ENCODE results near the gene HOXD11.

Gene HOXD11

DNA sequence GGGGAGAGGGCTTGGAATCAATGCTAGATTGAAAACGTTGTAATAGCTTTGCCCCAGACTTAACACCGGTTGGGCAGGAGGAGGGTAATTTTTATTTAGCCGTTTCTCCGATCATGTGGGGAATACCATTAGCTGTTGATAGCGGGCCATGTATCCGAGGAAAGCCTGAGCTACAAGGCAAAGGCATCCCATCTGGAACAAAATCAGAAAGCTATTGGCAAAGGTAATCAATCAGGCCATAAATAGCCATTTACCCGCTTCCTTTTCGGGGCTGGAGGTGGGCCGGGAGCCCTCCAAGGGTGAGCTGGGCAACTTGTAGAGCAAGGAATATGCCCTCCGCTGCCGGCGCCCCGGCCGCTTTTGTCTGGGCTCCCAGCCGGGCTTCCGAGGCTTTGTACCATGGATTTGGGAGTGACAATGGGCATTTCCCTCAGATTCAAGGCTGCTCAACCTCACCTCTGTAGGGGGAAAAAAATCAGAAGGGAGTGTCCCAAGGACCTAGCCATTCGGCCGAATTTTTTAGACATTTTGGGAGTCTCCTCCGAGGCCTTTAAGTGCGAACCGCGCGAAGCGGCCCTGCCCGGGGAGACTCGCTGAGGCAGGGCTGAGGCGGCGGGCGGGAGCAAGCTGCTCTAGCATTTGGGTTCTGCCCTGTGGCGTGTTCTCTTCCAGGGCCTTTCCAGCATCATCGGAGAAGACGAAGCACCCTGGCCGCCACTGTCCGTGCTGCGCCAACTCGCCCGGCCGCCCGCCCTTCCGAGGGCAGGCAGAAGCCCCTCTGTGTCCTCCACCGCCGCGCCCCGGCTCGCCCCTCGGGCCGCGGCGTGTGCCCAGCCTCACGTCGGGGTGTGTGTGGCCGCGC is 14.3 kb downstream of the HOXD11 start:
- Histone ChIP-seq H3K27me3 (peaks cover 5% of the 10 kb centered on the region; the same call in 1 of the 2 replicates), H3K4me1 (0 out of 2 replicates have a peak, but pooled peaks cover 3% of the 10 kb centered on the region), H3K4me3 (ENCODE audit: low read depth, low read length) (no peak overlapping the region), H3K9me3 (no peaks in the 10 kb centered on the region), H3K36me3 (no peaks in the 10 kb centered on the region)
- no peak for DNase-seq
- TF ChIP-seq, protein P1, sequence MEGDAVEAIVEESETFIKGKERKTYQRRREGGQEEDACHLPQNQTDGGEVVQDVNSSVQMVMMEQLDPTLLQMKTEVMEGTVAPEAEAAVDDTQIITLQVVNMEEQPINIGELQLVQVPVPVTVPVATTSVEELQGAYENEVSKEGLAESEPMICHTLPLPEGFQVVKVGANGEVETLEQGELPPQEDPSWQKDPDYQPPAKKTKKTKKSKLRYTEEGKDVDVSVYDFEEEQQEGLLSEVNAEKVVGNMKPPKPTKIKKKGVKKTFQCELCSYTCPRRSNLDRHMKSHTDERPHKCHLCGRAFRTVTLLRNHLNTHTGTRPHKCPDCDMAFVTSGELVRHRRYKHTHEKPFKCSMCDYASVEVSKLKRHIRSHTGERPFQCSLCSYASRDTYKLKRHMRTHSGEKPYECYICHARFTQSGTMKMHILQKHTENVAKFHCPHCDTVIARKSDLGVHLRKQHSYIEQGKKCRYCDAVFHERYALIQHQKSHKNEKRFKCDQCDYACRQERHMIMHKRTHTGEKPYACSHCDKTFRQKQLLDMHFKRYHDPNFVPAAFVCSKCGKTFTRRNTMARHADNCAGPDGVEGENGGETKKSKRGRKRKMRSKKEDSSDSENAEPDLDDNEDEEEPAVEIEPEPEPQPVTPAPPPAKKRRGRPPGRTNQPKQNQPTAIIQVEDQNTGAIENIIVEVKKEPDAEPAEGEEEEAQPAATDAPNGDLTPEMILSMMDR (IDR thresholded peaks at IDR 0.05; ENCODE audit: low read depth, low read length) = no peak

DNA sequence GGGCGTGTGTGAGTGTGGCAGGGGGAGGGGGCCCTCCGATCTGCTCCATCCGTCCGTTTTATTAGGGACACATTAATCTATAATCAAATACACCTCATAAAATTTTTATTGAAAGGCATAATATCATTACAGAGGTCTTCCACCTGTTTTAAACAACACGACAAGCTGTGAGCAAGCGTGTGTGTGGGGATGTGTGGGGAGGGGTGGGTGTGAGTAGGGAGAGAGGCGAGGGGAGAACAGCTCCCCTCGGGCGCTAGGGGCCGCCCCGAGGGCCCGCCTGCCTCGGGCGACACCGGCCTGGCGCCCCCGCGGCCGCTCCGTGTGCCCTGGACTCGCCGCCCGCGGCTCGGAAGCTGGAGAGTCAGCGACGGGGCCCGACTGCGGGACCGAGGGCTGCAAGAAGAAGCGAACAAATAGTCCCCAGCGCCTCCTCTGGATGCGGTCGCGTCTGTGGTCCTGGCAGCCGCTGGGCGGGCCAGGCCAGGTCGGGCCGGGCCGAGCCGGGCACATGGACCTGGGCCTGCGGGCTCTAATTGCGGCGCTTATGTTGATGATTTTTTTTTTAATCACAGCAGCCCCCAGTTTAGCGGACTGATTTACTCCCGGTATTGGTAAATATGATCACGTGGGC is 15.1 kb downstream of the HOXD11 start:
- no peaks in the 10 kb centered on the region for H3K36me3 ChIP-seq

DNA sequence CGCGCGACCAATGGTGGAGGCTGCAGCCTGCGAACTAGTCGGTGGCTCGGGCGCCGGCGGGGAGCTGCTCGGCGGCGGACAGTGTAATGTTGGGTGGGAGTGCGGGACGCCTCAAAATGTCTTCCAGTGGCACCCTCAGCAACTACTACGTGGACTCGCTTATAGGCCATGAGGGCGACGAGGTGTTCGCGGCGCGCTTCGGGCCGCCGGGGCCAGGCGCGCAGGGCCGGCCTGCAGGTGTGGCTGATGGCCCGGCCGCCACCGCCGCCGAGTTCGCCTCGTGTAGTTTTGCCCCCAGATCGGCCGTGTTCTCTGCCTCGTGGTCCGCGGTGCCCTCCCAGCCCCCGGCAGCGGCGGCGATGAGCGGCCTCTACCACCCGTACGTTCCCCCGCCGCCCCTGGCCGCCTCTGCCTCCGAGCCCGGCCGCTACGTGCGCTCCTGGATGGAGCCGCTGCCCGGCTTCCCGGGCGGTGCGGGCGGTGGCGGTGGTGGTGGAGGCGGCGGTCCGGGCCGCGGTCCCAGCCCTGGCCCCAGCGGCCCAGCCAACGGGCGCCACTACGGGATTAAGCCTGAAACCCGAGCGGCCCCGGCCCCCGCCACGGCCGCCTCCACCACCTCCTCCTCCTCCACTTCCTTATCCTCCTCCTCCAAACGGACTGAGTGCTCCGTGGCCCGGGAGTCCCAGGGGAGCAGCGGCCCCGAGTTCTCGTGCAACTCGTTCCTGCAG is 15.8 kb downstream of the HOXD11 start, which contains the start of gene HOXD9:
TSS of gene HOXD9 (plus strand) at position 37 of the 728 bp plus-strand sequence. CDS start at position 87, 50 bp downstream.
- H3K4me3 ChIP-seq (ENCODE audit: low read depth, low read length) = peak within 1 kb of the TSS; percentile 68
- H3K9me3 ChIP-seq = no peaks in the 10 kb centered on the region
- H3K36me3 ChIP-seq = no peaks in the 10 kb centered on the region
- no peaks in the 10 kb centered on the region for H3K27me3 ChIP-seq
- TF ChIP-seq, protein P1 (IDR thresholded peaks at IDR 0.05; ENCODE audit: low read depth, low read length) = no peak
- H3K4me1 ChIP-seq = no peaks in the 10 kb centered on the region
- peak; percentile 74 for DNase-seq

More for the DNA sequence above, 15.1 kb downstream of the HOXD11 start:
- TF ChIP-seq, protein P1 (IDR thresholded peaks at IDR 0.05; ENCODE audit: low read depth, low read length) = no peak
- peak; percentile 49 for DNase-seq
- Histone ChIP-seq H3K9me3 (no peaks in the 10 kb centered on the region), H3K4me3 (ENCODE audit: low read depth, low read length) (peak overlapping the region; percentile 68), H3K4me1 (no peaks in the 10 kb centered on the region), H3K27me3 (peaks cover 4% of the 10 kb centered on the region; the same call in 1 of the 2 replicates)

DNA sequence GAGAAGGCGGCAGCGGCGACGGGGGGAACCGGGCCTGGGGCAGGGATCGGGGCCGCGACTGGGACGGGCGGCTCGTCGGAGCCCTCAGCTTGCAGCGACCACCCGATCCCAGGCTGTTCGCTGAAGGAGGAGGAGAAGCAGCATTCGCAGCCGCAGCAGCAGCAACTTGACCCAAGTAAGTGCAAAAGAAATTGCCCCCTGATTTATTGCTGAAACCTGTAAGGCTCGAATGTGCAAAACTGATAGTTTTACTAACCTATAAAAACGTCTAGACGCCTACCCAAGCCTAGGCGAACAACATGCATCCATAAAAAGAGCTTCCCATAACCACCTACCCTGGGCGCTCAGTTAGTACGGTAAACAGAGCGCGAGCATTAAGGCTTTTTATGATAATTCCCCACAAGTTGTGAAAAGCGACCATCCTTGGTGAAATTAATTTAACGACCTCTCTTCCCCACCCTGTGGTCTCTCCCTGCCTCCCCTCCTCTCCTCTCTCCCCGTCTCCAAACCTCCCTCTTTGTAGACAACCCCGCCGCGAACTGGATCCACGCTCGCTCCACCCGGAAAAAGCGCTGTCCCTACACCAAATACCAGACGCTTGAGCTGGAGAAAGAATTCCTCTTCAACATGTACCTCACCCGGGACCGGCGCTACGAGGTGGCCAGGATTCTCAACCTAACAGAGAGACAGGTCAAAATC is 16.5 kb downstream of the HOXD11 start:
- Histone ChIP-seq H3K4me1 (no peaks in the 10 kb centered on the region), H3K4me3 (ENCODE audit: low read depth, low read length) (peak overlapping the region; percentile 68), H3K9me3 (no peaks in the 10 kb centered on the region), H3K36me3 (no peaks in the 10 kb centered on the region), H3K27me3 (no peaks in the 10 kb centered on the region)
- TF ChIP-seq, protein P1 (IDR thresholded peaks at IDR 0.05; ENCODE audit: low read depth, low read length) = no peak
- DNase-seq = no peak

DNA sequence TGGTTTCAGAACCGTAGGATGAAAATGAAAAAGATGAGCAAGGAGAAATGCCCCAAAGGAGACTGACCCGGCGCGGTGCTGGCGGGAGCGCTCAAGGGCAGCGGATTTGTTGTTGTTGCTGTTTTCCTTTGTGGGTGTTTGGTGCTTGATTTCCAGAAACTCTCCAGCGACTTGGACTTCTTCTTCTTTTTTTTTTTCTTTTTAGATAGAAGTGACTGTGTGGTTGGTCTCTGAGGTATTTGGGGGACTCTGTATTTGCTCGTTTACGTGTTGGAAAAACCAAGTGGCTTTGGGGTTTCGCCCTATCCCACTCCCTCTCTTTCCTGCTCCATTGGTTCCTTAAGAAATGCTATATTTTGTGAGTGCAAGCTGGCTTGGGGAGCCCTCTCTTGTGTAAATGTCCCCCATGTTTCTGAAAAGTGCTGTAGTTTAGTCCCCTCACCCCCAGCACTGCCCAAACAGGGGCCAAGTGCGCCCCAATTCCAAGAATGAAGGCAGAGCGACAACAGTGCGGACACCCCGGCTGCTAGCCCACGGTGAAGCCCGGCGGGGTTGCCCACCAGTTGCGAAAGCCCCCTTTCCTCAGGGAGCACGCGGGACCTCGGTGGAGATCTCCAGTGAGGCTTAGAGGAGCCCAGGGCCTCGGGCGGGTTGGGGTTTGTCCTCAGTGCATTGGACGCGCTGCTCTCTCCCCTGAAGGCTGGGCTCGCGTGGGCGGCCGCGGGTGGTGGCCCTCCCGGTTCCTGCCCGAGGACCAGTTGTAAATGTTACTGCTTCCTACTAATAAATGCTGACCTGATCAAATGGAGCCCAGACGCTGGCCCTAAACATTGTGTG is 17.2 kb downstream of the HOXD11 start:
- DNase-seq = no peak
- Histone ChIP-seq H3K27me3 (no peaks in the 10 kb centered on the region), H3K4me1 (no peaks in the 10 kb centered on the region), H3K4me3 (ENCODE audit: low read depth, low read length) (no peak overlapping the region), H3K9me3 (no peaks in the 10 kb centered on the region), H3K36me3 (no peaks in the 10 kb centered on the region)
- TF ChIP-seq, protein P1 (IDR thresholded peaks at IDR 0.05; ENCODE audit: low read depth, low read length) = no peak

All from BE2C (cell line).